IMR-90 (cell line): ENCODE measurements around the gene RYR3. TPM values are rescaled to one million over a fixed set of nuclear protein-coding genes. Genes with fewer than 3 reads are reported as not detected.

Source experiments
- ATAC-seq: fragments of 200-7000 bp; cut with Tn5 transposase; 2 replicates; pipeline ENCODE4 v1.9.1; 2020; ENCODE audit warnings: low read depth, mild to moderate bottlenecking, moderate library complexity
- BruUV-seq: library from RNA; stranded (reverse); fragments of 400-500 nt; replicated peaks from 2 replicates; lab custom pipeline; 2021; lab: Mats Ljungman, UMichigan
- CTCF ChIA-PET: fragments of 300-600 bp; formaldehyde crosslinking; extraction: SDS; loops from one replicate; lab custom pipeline; 2021; ENCODE audit warnings: antibody characterized with exemption; lab: Yijun Ruan, JAX
- POLR2A ChIA-PET: fragments of 300-600 bp; sonication (Branson Sonifier 250); formaldehyde crosslinking; loops from one replicate; lab custom pipeline; 2022; ENCODE audit warnings: antibody characterized with exemption; ENCODE audit not compliant: unreplicated experiment; lab: Charles Lee
- DNase-seq: peaks from one replicate; pipeline ENCODE4 v3.0.0; 2013
- H2AFZ ChIP-seq: replicated peaks from 2 replicates; pipeline ENCODE3; 2013; ENCODE audit warnings: low read length, mild to moderate bottlenecking; ENCODE audit not compliant: poor library complexity
- H2AK5ac ChIP-seq: 2 replicates; pipeline ENCODE4 v1.6.1; 2013; ENCODE audit warnings: low read depth, low read length, inconsistent platforms
- H2AK9ac ChIP-seq: replicated peaks from 2 replicates; pipeline ENCODE3; 2013; ENCODE audit warnings: mild to moderate bottlenecking, low read depth, low read length, moderate library complexity; ENCODE audit not compliant: poor library complexity
- H2BK120ac ChIP-seq: 2 replicates; pipeline ENCODE4 v1.6.1; 2013; ENCODE audit warnings: low read depth, low read length, inconsistent platforms
- H2BK15ac ChIP-seq: 3 replicates; pipeline ENCODE4 v1.6.1; 2013; ENCODE audit warnings: low read depth, low read length, inconsistent platforms
- H2BK20ac ChIP-seq: 2 replicates; pipeline ENCODE4 v1.6.1; 2013; ENCODE audit warnings: low read depth, mild to moderate bottlenecking, inconsistent platforms, low read length, moderate library complexity
- H2BK5ac ChIP-seq: 2 replicates; pipeline ENCODE4 v1.6.1; 2013; ENCODE audit warnings: mild to moderate bottlenecking, low read depth, low read length, inconsistent platforms; ENCODE audit not compliant: poor library complexity, severe bottlenecking
- H3K14ac ChIP-seq: replicated peaks from 2 replicates; pipeline ENCODE4 v1.6.1; 2013; ENCODE audit warnings: low read depth, low read length, inconsistent platforms
- H3K18ac ChIP-seq: 2 replicates; pipeline ENCODE4 v1.6.1; 2013; ENCODE audit warnings: low read depth, low read length, control low read depth
- H3K23ac ChIP-seq: 2 replicates; pipeline ENCODE4 v1.6.1; 2013; ENCODE audit warnings: low read depth, low read length, inconsistent platforms
- H3K27ac ChIP-seq: 2 replicates; pipeline ENCODE4 v1.5.1; 2013; ENCODE audit warnings: mild to moderate bottlenecking, control low read depth, low read length; ENCODE audit not compliant: insufficient read depth
- H3K27me3 ChIP-seq: 2 replicates; pipeline ENCODE4 v1.6.1; 2013; ENCODE audit warnings: low read length; ENCODE audit not compliant: control insufficient read depth, insufficient read depth
- H3K36me3 ChIP-seq: 2 replicates; pipeline ENCODE4 v1.6.1; 2013; ENCODE audit warnings: low read length, mixed read lengths; ENCODE audit not compliant: control insufficient read depth, insufficient read depth
- H3K4ac ChIP-seq: 2 replicates; pipeline ENCODE4 v1.6.1; 2013; ENCODE audit warnings: low read depth, low read length, inconsistent platforms
- H3K4me1 ChIP-seq: 2 replicates; pipeline ENCODE4 v1.6.1; 2013; ENCODE audit warnings: low read length, mixed read lengths; ENCODE audit not compliant: control insufficient read depth, insufficient read depth
- H3K4me2 ChIP-seq: 2 replicates; pipeline ENCODE4 v1.6.1; 2013; ENCODE audit warnings: low read depth, mild to moderate bottlenecking, control low read depth, low read length, moderate library complexity
- H3K4me3 ChIP-seq: 2 replicates; pipeline ENCODE4 v1.5.1; 2013; ENCODE audit warnings: low read depth, mild to moderate bottlenecking, control low read depth, low read length, moderate library complexity; ENCODE audit not compliant: insufficient read depth
- H3K56ac ChIP-seq: 2 replicates; pipeline ENCODE4 v1.6.1; 2013; ENCODE audit warnings: low read length, inconsistent platforms; ENCODE audit not compliant: insufficient read depth; ENCODE audit errors: extremely low read depth
- H3K79me1 ChIP-seq, 2 experiments: 2 replicates each; pipeline ENCODE4 v1.6.1; 2013; ENCODE audit warnings: low read length in 2 of 2, inconsistent platforms in 1 of 2, low read depth in 1 of 2
- H3K9ac ChIP-seq: 2 replicates; pipeline ENCODE4 v1.6.1; 2013; ENCODE audit warnings: low read depth, low read length, control low read depth
- H3K9me1 ChIP-seq: 2 replicates; pipeline ENCODE4 v1.6.1; 2013; ENCODE audit warnings: low read length, inconsistent platforms; ENCODE audit not compliant: insufficient read depth
- H3K9me3 ChIP-seq: 2 replicates; pipeline ENCODE4 v1.6.1; 2013; ENCODE audit warnings: low read length; ENCODE audit not compliant: control insufficient read depth, insufficient read depth
- H4K20me1 ChIP-seq: 2 replicates; pipeline ENCODE4 v1.6.1; 2013; ENCODE audit warnings: low read length, inconsistent platforms; ENCODE audit not compliant: insufficient read depth
- H4K5ac ChIP-seq: 2 replicates; pipeline ENCODE4 v1.6.1; 2013; ENCODE audit warnings: mild to moderate bottlenecking, low read depth, low read length, control low read depth
- H4K8ac ChIP-seq, 2 experiments: 2 replicates each; pipeline ENCODE4 v1.6.1; 2013; ENCODE audit warnings: low read depth in 2 of 2, low read length in 2 of 2, control low read depth in 1 of 2, inconsistent platforms in 1 of 2
- H4K91ac ChIP-seq: 2 replicates; pipeline ENCODE4 v1.6.1; 2013; ENCODE audit warnings: low read depth, low read length, inconsistent platforms; ENCODE audit not compliant: insufficient read depth
- BHLHE40 ChIP-seq: fragments of 150-350 bp; IDR thresholded peaks from 2 replicates; pipeline ENCODE4 v1.6.1; 2016; ENCODE audit warnings: mild to moderate bottlenecking, low read depth, low read length
- CEBPB ChIP-seq: IDR thresholded peaks from 2 replicates; pipeline ENCODE4 v1.6.1; 2012; ENCODE audit warnings: low read depth, low read length, improper control_type of control experiment
- CHD1 ChIP-seq: IDR thresholded peaks from 2 replicates; pipeline ENCODE4 v1.6.1; 2012; ENCODE audit warnings: low read depth, low read length, improper control_type of control experiment
- CTCF ChIP-seq: conservative IDR thresholded peaks from 2 replicates; pipeline ENCODE4 v1.5.1; 2012; ENCODE audit warnings: mild to moderate bottlenecking, low read depth, low read length, improper control_type of control experiment
- FOS ChIP-seq: fragments of 150-350 bp; IDR thresholded peaks from 2 replicates; pipeline ENCODE4 v1.6.1; 2016; ENCODE audit warnings: low read depth, low read length
- MAFK ChIP-seq: IDR thresholded peaks from 2 replicates; pipeline ENCODE4 v1.6.1; 2012; ENCODE audit warnings: low read depth, low read length, improper control_type of control experiment
- MAZ ChIP-seq: IDR thresholded peaks from 2 replicates; pipeline ENCODE4 v1.6.1; 2012; ENCODE audit warnings: low read depth, mild to moderate bottlenecking, low read length, improper control_type of control experiment, moderate library complexity, borderline replicate concordance
- MXI1 ChIP-seq: IDR thresholded peaks from 2 replicates; pipeline ENCODE4 v1.6.1; 2012; ENCODE audit warnings: low read depth, mild to moderate bottlenecking, low read length, moderate library complexity, borderline replicate concordance
- NFE2L2 ChIP-seq: fragments of 150-350 bp; IDR thresholded peaks from 2 replicates; pipeline ENCODE4 v1.6.1; 2016; ENCODE audit warnings: low read depth, mild to moderate bottlenecking, low read length
- POLR2A ChIP-seq: IDR thresholded peaks from 2 replicates; pipeline ENCODE4 v1.6.1; 2012; ENCODE audit warnings: mild to moderate bottlenecking, low read depth, low read length
- RAD21 ChIP-seq: IDR thresholded peaks from 2 replicates; pipeline ENCODE4 v1.6.1; 2012; ENCODE audit warnings: low read length, improper control_type of control experiment
- RCOR1 ChIP-seq: IDR thresholded peaks from 2 replicates; pipeline ENCODE4 v1.6.1; 2012; ENCODE audit warnings: mild to moderate bottlenecking, low read length, improper control_type of control experiment; ENCODE audit not compliant: insufficient replicate concordance
- RFX5 ChIP-seq: IDR thresholded peaks from 2 replicates; pipeline ENCODE4 v1.8.0; 2012; ENCODE audit warnings: low read depth, mild to moderate bottlenecking, low read length, moderate library complexity
- SMC3 ChIP-seq: fragments of 150-350 bp; IDR thresholded peaks from 2 replicates; pipeline ENCODE4 v1.6.1; 2016; ENCODE audit warnings: low read depth, mild to moderate bottlenecking, antibody characterized with exemption, low read length, moderate library complexity
- WGBS, 2 experiments: methylation state at CpG; one replicate each; pipeline versions ENCODE4 v1.1.5 to v1.1.7; 2013; ENCODE audit warnings: missing lambda C conversion rate in 2 of 2; ENCODE audit not compliant: insufficient read length in 1 of 2; ENCODE audit errors: extremely low coverage in 2 of 2; 5-methylcytosine and 5-hydroxymethylcytosine counted together
- dilution Hi-C: fragments of 300-500 bp; cut with HindIII; formaldehyde crosslinking; loops from one replicate; pipeline ENCODE4 v1.14.3; 2018; ENCODE audit warnings: low sequenced_read_pairs; ENCODE audit not compliant: unreplicated experiment
- in situ Hi-C: fragments of 300-500 bp; cut with MboI; formaldehyde crosslinking; loops from 3 replicates; pipeline ENCODE4 v1.14.3; 2019; ENCODE audit warnings: low sequenced_read_pairs, inconsistent platforms, mixed read lengths
- intact Hi-C: fragments of 100-400 bp; cut with micrococcal nuclease; formaldehyde crosslinking; loops from 2 replicates; pipeline ENCODE4 v1.10.0; 2022
- polyA plus RNA-seq, 3 experiments: library from polyadenylated mRNA; depleted of rRNA; stranded (reverse); fragments of >200 nt; gene quantifications; 2 replicates each; pipeline ENCODE4 v1.2.3, GENCODE V29; 2012; ENCODE audit warnings: low replicate concordance in 1 of 3
- total RNA-seq: library from RNA; depleted of rRNA; stranded (reverse); fragments of >200 nt; gene quantifications from 2 replicates; pipeline ENCODE4 v1.2.3, GENCODE V29; 2012
- TF ChIP-seq, protein P1 (sequence below): fragments of 150-350 bp; IDR thresholded peaks from 2 replicates; pipeline ENCODE4 v1.6.1; 2016; ENCODE audit warnings: low read depth, mild to moderate bottlenecking, low read length, moderate library complexity, borderline replicate concordance
- TF ChIP-seq, protein P2 (sequence below): fragments of 150-350 bp; IDR thresholded peaks from 2 replicates; pipeline ENCODE4 v1.6.1; 2017; ENCODE audit warnings: mild to moderate bottlenecking, antibody characterized with exemption, low read length, low read depth

RYR3 gene
- total and polyA plus RNA-seq, 2 of the 4 experiments (the other 2 are of a cell fraction), result 0.18 TPM; not detected in 1

GRCh38 chr15:33277689-33278088 is 33.1 kb upstream of the RYR3 start:
- POLR2A ChIA-PET, result no interaction called here
- Histone ChIP-seq H3K36me3 (no peaks in the 10 kb centered on the region), H4K91ac (no peak overlapping the region), H3K79me1 (no peaks in the 10 kb centered on the region), H2AK9ac (no peak overlapping the region), H3K27ac (no peak overlapping the region), H2AFZ (no peak overlapping the region), H3K56ac (no peak overlapping the region), H4K8ac (no peak overlapping the region), H3K23ac (no peak overlapping the region), H3K27me3 (peaks cover 2% of the 10 kb centered on the region; the same call in 1 of the 2 replicates), H3K4ac (no peak overlapping the region), H3K4me2 (no peak overlapping the region), H3K18ac (no peak overlapping the region), H3K14ac (no peak overlapping the region), H3K9me1 (no peaks in the 10 kb centered on the region), H2BK120ac (no peak overlapping the region), H2BK20ac (no peak overlapping the region), H3K9ac (no peak overlapping the region), H3K9me3 (no peaks in the 10 kb centered on the region), H4K20me1 (no peaks in the 10 kb centered on the region), H3K4me1 (no peaks in the 10 kb centered on the region), H4K5ac (no peak overlapping the region), H2BK15ac (no peak overlapping the region), H3K4me3 (no peak overlapping the region), H2AK5ac (no peak overlapping the region), H2BK5ac (no peak overlapping the region)
- no peak for TF ChIP-seq CHD1
- no peak for TF ChIP-seq CTCF
- TF ChIP-seq FOS, result no peak
- no peak for TF ChIP-seq MAFK
- no peak for TF ChIP-seq RAD21
- no peak for TF ChIP-seq NFE2L2
- TF ChIP-seq RFX5, result no peak
- no peak for TF ChIP-seq SMC3
- TF ChIP-seq, protein P1, sequence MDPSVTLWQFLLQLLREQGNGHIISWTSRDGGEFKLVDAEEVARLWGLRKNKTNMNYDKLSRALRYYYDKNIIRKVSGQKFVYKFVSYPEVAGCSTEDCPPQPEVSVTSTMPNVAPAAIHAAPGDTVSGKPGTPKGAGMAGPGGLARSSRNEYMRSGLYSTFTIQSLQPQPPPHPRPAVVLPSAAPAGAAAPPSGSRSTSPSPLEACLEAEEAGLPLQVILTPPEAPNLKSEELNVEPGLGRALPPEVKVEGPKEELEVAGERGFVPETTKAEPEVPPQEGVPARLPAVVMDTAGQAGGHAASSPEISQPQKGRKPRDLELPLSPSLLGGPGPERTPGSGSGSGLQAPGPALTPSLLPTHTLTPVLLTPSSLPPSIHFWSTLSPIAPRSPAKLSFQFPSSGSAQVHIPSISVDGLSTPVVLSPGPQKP, result no peak
- TF ChIP-seq, protein P2, sequence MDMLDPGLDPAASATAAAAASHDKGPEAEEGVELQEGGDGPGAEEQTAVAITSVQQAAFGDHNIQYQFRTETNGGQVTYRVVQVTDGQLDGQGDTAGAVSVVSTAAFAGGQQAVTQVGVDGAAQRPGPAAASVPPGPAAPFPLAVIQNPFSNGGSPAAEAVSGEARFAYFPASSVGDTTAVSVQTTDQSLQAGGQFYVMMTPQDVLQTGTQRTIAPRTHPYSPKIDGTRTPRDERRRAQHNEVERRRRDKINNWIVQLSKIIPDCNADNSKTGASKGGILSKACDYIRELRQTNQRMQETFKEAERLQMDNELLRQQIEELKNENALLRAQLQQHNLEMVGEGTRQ, result no peak
- TF ChIP-seq CEBPB, result no peak
- no peak for TF ChIP-seq POLR2A
- TF ChIP-seq RCOR1, result no peak
- TF ChIP-seq BHLHE40, result no peak
- TF ChIP-seq MAZ, result no peak
- no peak for TF ChIP-seq MXI1
- intact Hi-C loops, result no loop called here
- in situ Hi-C loops, result no loop called here
- BruUV-seq, result no TSS peak
- ATAC-seq (no peak), DNase-seq (no peak)
- WGBS, 2 experiments, result no CpG with 5 or more reads among the region's 1 CpG
- dilution Hi-C loops, result no loop called here
- CTCF ChIA-PET, result interaction anchor here (1.4 kb wide), 1 partner anchor 15 kb away, joined by 3 read pairs; no protein-coding TSS in a partner anchor
